Measurements from ENCODE around the gene CCDC92B. TPM values are rescaled to one million over a fixed set of nuclear protein-coding genes. Genes with fewer than 3 reads are reported as not detected.
A peak's percentile ranks its signal among the peaks of the same experiment; 100 is the strongest.

The CCDC92B gene
- polyA plus RNA-seq, 1 donor from 2014 or later: 0.32 TPM

DNA sequence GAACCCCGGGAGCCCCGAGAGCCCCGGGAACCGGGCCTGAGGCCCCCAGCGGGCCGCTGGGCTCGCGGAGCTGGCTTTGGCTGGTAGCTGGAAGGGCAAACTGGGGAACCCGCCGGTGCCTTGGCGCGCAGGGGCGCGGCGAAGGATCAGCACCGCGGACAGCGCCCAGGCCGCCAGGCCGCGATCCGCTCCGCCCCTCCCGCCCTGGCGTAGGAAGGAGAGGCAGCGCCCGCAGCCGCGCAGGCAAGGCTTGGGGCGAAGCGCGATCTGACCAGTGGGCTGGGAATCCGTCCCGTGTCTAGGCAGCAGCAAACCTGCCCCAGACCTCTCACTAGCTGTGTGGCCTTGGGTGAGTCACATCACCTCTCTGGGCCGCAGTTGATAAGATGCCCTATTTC, 331 bp upstream of the CCDC92B start:
- peak overlapping the region; percentile 83 for H3K9ac ChIP-seq (ENCODE audit: low read length)

DNA sequence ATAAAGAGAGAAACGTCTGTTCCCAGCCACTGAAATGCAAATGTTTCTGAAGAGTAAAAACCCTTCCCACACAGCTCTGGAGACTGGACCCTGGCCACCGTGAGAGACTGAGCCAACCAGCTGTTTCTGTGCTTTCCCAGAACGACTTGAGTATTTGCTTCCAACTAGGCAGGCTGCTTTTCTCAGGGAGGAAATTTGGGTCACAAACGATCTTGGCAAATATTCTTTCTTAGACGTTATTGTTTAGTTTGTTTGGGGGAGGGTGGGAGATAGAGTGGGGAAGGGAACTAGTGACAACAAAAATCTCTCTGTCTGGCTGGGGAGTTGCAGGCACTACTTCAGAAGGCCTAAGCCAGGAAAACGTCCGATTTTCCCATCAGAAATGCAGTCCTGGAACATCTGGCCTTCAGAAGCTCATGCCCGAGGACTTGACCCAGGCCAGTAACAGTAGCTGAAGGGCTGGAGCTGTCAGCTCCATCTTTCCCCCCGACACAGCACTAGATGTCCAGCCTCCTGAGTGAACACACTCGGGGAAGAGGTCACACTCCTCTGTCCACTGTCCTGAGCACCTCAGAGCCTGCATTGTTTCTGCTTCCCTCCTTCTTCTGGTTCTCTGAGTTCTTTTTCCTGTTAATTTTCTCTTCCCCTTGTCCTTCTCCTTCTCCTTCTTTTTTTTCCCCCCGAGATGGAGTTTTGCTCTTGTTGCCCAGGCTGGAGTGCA, 4.0 kb downstream of the CCDC92B start:
- Histone ChIP-seq H3K4me3 (ENCODE audit: low read length) (no peak overlapping the region), H3F3A (ENCODE audit: insufficient read depth, low read length, poor library complexity, severe bottlenecking) (no peaks in the 10 kb centered on the region), H3K27ac (ENCODE audit: low read length) (no peak overlapping the region), H2AFZ (ENCODE audit: low read depth, low read length) (no peak overlapping the region), H3K36me3 (ENCODE audit: insufficient read depth, low read length) (no peaks in the 10 kb centered on the region), H3K9me3 (ENCODE audit: low read length) (no peaks in the 10 kb centered on the region), H3K9me2 (ENCODE audit: insufficient read depth, low read length) (no peaks in the 10 kb centered on the region), H3K79me2 (replicated peaks; ENCODE audit: insufficient read depth, low read length) (no peaks in the 10 kb centered on the region), H4K20me1 (ENCODE audit: insufficient read depth) (no peaks in the 10 kb centered on the region), H3K27me3 (ENCODE audit: insufficient read depth, low read depth, low read length) (peaks cover 2% of the 10 kb centered on the region), H3K4me2 (ENCODE audit: low read length) (no peak overlapping the region), H3K9ac (ENCODE audit: low read length) (no peak overlapping the region)
- TF ChIP-seq EP300 (conservative IDR thresholded peaks at IDR 0.05; ENCODE audit: poor library complexity, severe bottlenecking): no peak
- no peak for TF ChIP-seq EZH2 (IDR thresholded peaks at IDR 0.05; ENCODE audit: borderline replicate concordance, insufficient read depth, low read length, poor library complexity, severe bottlenecking)
- TF ChIP-seq CTCF (IDR thresholded peaks at IDR 0.05; ENCODE audit: poor library complexity, severe bottlenecking): no peak
- TF ChIP-seq TAF1 (IDR thresholded peaks at IDR 0.05; ENCODE audit: low read depth): no peak
- TF ChIP-seq SMC3 (conservative IDR thresholded peaks at IDR 0.05; ENCODE audit: poor library complexity): no peak
- TF ChIP-seq POLR2AphosphoS5 (IDR thresholded peaks at IDR 0.05): no peak
- TF ChIP-seq RAD21 (conservative IDR thresholded peaks at IDR 0.05): no peak

More for the DNA sequence above, 331 bp upstream of the CCDC92B start:
- no peaks in the 10 kb centered on the region for H3F3A ChIP-seq (ENCODE audit: insufficient read depth, low read length, poor library complexity, severe bottlenecking)
- H3K79me2 ChIP-seq (replicated peaks; ENCODE audit: insufficient read depth, low read length): no peaks in the 10 kb centered on the region
- no peaks in the 10 kb centered on the region for H3K36me3 ChIP-seq (ENCODE audit: insufficient read depth, low read length)
- no peaks in the 10 kb centered on the region for H4K20me1 ChIP-seq (ENCODE audit: insufficient read depth)
- H3K9me2 ChIP-seq (ENCODE audit: insufficient read depth, low read length): no peaks in the 10 kb centered on the region
- peak overlapping the region; percentile 86 for H3K4me3 ChIP-seq (ENCODE audit: low read length)
- no peaks in the 10 kb centered on the region for H3K9me3 ChIP-seq (ENCODE audit: low read length)
- no peak overlapping the region for H3K27ac ChIP-seq (ENCODE audit: low read length)
- H2AFZ ChIP-seq (ENCODE audit: low read depth, low read length): peak overlapping the region; percentile 65
- TF ChIP-seq MXI1 (conservative IDR thresholded peaks at IDR 0.05; ENCODE audit: poor library complexity, severe bottlenecking) (no peak), TAF1 (IDR thresholded peaks at IDR 0.05; ENCODE audit: low read depth) (peak; percentile 44), REST (IDR thresholded peaks at IDR 0.05; ENCODE audit: borderline replicate concordance) (peak; percentile 94)
- H3K27me3 ChIP-seq (ENCODE audit: insufficient read depth, low read depth, low read length): peaks cover 20% of the 10 kb centered on the region
- H3K4me2 ChIP-seq (ENCODE audit: low read length): peak overlapping the region; percentile 35
